GM12872 (cell line): ENCODE data around the gene SLC23A2.

ENCODE experiments used
- TF ChIP-seq, protein P1 (sequence below): IDR thresholded peaks from 3 replicates; pipeline ENCODE4 v1.5.1; 2011; ENCODE audit warnings: low read depth, mild to moderate bottlenecking, low read length, moderate library complexity; ENCODE audit not compliant: insufficient read depth

SLC23A2 gene

DNA sequence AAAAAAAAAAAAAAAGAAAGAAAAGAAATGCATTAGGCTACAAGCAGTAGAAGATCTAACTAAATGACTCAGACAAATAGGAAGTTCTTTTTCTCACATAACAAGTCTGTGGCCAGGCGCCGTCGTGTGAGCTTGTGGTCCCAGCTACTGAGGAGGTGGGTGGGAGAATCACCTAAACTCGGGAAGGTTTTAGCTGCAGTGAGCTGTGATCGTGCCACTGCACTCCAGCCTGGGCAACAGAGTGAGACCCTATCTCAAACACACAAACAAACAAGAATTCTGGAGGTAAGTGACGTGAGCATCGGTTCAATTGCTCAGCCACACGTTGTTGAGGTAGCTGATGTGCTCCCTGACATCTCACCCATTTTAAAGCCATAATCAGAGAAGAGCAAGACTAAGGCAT, 37.9 kb upstream of the SLC23A2 start:
- TF ChIP-seq, protein P1, sequence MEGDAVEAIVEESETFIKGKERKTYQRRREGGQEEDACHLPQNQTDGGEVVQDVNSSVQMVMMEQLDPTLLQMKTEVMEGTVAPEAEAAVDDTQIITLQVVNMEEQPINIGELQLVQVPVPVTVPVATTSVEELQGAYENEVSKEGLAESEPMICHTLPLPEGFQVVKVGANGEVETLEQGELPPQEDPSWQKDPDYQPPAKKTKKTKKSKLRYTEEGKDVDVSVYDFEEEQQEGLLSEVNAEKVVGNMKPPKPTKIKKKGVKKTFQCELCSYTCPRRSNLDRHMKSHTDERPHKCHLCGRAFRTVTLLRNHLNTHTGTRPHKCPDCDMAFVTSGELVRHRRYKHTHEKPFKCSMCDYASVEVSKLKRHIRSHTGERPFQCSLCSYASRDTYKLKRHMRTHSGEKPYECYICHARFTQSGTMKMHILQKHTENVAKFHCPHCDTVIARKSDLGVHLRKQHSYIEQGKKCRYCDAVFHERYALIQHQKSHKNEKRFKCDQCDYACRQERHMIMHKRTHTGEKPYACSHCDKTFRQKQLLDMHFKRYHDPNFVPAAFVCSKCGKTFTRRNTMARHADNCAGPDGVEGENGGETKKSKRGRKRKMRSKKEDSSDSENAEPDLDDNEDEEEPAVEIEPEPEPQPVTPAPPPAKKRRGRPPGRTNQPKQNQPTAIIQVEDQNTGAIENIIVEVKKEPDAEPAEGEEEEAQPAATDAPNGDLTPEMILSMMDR: no peak

DNA sequence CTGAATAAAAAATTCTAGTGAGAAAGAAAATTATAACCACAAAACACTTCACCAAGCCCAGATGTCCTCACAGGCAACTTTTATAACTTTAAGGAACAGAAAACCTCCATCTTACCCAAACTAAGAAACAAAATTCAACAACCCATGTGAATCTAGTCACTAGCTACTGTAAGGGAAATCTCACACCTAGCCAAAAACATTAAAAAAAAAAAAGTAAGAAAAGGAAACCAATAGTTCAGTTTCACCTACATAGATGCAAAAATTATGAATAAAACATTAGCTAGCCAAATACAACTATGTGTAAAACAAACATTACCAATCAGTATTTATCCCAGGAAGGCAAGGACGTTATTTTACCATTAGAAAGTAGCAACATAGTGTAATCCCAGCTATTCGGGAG, 35.5 kb upstream of the SLC23A2 start:
- TF ChIP-seq, protein P1: no peak

DNA sequence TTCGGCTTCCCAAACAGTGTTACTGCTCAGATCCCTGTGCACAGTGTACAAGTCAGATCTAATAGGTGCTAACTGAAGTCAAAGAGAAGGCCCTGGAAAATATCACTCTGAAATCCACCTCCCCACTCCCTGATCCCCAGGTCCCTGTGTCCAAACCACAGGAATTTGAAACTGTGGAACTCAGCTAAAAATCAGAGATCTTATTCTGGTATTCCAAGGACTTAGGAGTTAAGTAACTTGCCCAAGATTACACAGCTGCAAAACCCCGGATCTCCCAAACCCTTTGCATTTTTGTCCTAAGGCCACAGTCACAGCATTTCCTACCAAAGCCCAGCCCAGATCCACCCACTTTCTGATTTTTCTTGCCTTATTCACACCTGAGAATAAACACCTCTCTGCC, 32.3 kb upstream of the SLC23A2 start:
- TF ChIP-seq, protein P1: no peak

DNA sequence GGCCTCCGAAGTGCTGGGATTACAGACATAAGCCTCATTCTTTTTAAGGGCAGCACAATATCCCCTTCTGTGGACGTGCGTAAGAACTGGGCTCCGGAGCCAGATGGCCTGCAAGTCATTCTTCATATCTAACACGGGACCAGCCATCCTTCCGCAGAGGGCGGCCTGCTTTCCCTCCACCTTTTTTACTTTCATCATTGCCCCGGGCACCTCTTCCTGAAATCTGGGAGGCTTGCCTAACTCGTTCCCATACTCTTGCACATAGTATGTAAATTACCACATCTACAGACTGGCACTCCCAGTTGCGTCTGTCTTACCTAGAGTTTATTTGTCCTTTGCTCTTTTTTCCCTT, 29.9 kb upstream of the SLC23A2 start:
- TF ChIP-seq, protein P1: no peak

DNA sequence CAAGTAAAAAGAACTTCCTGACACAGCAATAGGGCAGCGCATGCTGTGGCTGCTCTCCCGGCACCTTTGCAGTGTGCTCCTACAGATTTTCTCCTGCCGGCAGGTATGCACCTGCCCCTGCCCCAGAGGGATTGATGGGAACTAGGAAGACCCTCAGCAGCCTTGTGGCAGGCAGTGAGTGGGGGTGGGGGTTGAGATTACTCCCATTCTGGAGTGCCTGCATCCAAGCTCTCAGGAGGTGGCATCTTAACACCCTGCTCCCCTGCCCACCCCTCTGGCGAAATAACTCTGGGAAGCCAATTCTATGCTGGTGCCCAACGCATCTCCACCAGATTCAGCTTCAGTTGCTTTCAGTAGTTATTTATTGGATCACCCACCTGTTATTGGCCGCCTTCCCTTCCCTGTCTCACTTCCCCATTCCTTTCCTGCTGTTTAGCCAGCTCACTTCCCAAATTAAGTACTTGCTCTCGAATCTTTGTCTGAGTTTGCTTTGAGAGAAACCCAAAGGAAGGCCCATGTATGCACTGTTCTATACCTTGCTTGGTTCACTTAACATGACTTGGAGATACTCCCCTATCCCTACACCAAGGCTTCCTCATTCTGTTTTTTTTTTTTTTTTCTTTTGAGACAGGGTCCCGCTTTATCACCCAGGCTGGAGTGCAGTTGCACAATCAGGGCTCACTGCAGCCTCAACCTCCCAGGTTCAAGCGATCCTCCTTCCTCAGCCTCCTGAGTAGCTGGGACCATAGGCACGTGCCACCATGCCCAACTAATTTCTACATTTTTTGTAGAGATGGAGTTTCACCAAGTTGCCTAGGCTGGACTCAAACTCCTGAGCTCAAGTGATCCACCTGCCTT, 29.3 kb upstream of the SLC23A2 start:
- TF ChIP-seq, protein P1: no peak

DNA sequence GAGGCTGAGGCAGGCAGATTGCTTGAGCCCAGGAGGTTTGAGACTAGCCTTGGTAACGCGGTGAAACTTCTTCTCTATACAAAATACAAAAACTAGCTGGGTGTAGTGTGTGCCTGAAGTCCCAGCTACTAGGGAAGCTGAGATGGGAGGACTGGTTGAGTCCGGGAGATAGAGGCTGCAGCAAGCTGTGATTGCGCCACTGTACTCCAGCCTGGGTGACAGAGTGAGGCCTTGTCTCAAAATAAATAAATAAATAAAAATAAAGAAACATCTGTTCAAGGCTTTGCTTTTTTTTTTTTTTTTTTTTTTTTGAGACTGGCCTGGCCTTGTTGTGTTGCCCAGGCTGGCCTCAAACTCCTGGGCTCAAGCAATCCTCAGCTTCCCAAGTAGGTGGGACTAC, 23.7 kb upstream of the SLC23A2 start:
- TF ChIP-seq, protein P1: no peak

DNA sequence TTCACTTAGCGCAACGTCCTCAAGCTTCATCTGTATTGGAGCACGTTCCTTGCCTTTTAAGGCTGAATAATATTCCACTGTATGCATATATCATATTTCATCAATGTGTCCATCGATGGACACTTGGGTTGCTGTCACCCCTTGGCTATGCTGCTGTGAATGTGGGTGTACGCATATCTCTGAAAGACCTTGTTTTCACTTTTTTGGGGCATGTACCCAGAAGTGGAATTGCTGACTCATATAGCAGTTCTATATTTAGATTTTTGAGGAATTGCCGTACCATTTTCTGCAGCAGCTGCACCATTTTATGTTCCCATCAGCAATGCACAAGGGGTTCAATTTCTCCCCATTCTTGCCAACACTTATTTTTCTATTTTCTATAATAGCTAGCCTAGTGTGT, 22.8 kb upstream of the SLC23A2 start:
- TF ChIP-seq, protein P1: no peak

DNA sequence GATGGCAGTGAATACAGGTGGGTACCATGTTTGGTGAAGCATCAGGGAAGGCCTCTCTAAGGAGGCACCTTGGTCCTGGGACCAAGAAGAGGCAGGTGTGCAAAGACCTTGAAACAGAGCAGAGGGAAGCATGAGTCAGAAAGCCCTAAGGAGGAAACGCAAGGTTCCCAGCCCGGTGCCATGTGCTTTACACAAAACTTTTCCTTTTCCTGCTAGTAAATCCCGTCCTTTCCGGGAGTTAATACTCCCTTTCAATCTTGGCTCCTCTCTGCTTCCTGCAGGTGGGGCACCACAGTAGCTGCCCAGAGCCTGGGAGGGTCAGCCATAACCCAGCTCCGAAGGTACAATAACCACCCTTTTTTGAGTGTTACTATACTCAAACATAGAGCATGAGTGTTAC, 19.4 kb upstream of the SLC23A2 start:
- TF ChIP-seq, protein P1: no peak
